Measurements from ENCODE around the gene ZNF681. TPM values are rescaled to one million over a fixed set of nuclear protein-coding genes. Genes with fewer than 3 reads are reported as not detected.
A peak's percentile ranks its signal among the peaks of the same experiment; 100 is the strongest.
"Not testable (repeated sequence)": the region's sequence is repeated elsewhere in the genome, so short reads cannot be mapped to it uniquely, and the experiment has no call there.

Gene ZNF681
- total and polyA plus RNA-seq, 2 of the 4 experiments (the other 2 are of a cell fraction) = 0.15 to 0.54 TPM

DNA sequence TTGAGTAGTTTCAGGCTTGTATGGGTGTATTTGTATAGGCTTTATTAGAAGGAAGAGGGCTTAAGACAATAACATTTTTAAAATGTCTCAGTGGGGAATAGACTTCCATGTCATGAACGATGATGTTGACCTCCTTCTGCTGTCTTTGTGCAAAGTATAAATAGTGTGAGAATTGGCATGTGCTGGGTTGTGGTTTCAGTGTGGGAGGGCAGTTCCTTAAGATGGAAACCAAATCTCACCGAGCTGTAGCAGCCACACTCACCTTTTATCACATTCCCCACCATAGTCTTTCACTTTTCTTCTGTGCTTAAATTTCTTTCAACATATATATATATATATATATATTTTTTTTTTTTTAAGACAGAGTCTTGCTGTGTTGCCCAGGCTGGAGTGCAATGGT lies 1.6 kb upstream of the ZNF681 start:
- H4K20me1 ChIP-seq (ENCODE audit: insufficient read depth, low read length); H2BK15ac ChIP-seq (ENCODE audit: low read depth, low read length); H3K9ac ChIP-seq (ENCODE audit: low read depth, low read length); H2BK20ac ChIP-seq (ENCODE audit: low read depth, low read length); H2AFZ ChIP-seq (replicated peaks; ENCODE audit: low read length, poor library complexity); POLR2A ChIA-PET (ENCODE audit: unreplicated experiment); intact Hi-C loops (cut with micrococcal nuclease); H2BK120ac ChIP-seq (ENCODE audit: low read depth, low read length); H4K91ac ChIP-seq (ENCODE audit: insufficient read depth, low read depth, low read length); DNase-seq; H2AK5ac ChIP-seq (ENCODE audit: low read depth, low read length); H3K27me3 ChIP-seq (ENCODE audit: control insufficient read depth, insufficient read depth, low read length); H3K14ac ChIP-seq (replicated peaks; ENCODE audit: low read depth, low read length); H3K23ac ChIP-seq (ENCODE audit: low read depth, low read length); H2BK5ac ChIP-seq (ENCODE audit: low read depth, low read length, poor library complexity, severe bottlenecking); H4K5ac ChIP-seq (ENCODE audit: low read depth, low read length); H3K56ac ChIP-seq (ENCODE audit: extremely low read depth, insufficient read depth, low read length); H3K4me2 ChIP-seq (ENCODE audit: low read depth, low read length); in situ Hi-C loops (cut with MboI; ENCODE audit: low sequenced_read_pairs); H4K8ac ChIP-seq (ENCODE audit: low read depth in 2 of 2, low read length in 2 of 2); dilution Hi-C loops (cut with HindIII; ENCODE audit: low sequenced_read_pairs, unreplicated experiment); H2AK9ac ChIP-seq (replicated peaks; ENCODE audit: low read depth, low read length, poor library complexity); BruUV-seq (replicated peaks); H3K27ac ChIP-seq (ENCODE audit: insufficient read depth, low read length); H3K36me3 ChIP-seq (ENCODE audit: control insufficient read depth, insufficient read depth, low read length); H3K18ac ChIP-seq (ENCODE audit: low read depth, low read length); CTCF ChIA-PET; H3K9me3 ChIP-seq (ENCODE audit: control insufficient read depth, insufficient read depth, low read length); H3K4me3 ChIP-seq (ENCODE audit: insufficient read depth, low read depth, low read length); H3K9me1 ChIP-seq (ENCODE audit: insufficient read depth, low read length); H3K4ac ChIP-seq (ENCODE audit: low read depth, low read length); ATAC-seq (ENCODE audit: low read depth); H3K4me1 ChIP-seq (ENCODE audit: control insufficient read depth, insufficient read depth, low read length); H3K79me1 ChIP-seq (ENCODE audit: low read depth in 1 of 2, low read length in 2 of 2): not testable (repeated sequence)
- no CpG with 5 or more reads among the region's 2 CpGs for WGBS, 2 experiments (ENCODE audit: extremely low coverage in 2 of 2, insufficient read length in 1 of 2)

GRCh38 chr19:23743633-23744232 lies 15.0 kb downstream of the ZNF681 start:
- H3K4me2 ChIP-seq (ENCODE audit: low read depth, low read length); H4K8ac ChIP-seq (ENCODE audit: low read depth in 2 of 2, low read length in 2 of 2); H3K79me1 ChIP-seq (ENCODE audit: low read depth in 1 of 2, low read length in 2 of 2); H3K36me3 ChIP-seq (ENCODE audit: control insufficient read depth, insufficient read depth, low read length); H2BK15ac ChIP-seq (ENCODE audit: low read depth, low read length); H3K27me3 ChIP-seq (ENCODE audit: control insufficient read depth, insufficient read depth, low read length); H3K4ac ChIP-seq (ENCODE audit: low read depth, low read length); POLR2A ChIA-PET (ENCODE audit: unreplicated experiment); H4K5ac ChIP-seq (ENCODE audit: low read depth, low read length); H2AK9ac ChIP-seq (replicated peaks; ENCODE audit: low read depth, low read length, poor library complexity); H3K56ac ChIP-seq (ENCODE audit: extremely low read depth, insufficient read depth, low read length); H3K9ac ChIP-seq (ENCODE audit: low read depth, low read length); in situ Hi-C loops (cut with MboI; ENCODE audit: low sequenced_read_pairs); H3K4me1 ChIP-seq (ENCODE audit: control insufficient read depth, insufficient read depth, low read length); H3K9me1 ChIP-seq (ENCODE audit: insufficient read depth, low read length); ATAC-seq (ENCODE audit: low read depth); DNase-seq; H4K20me1 ChIP-seq (ENCODE audit: insufficient read depth, low read length); dilution Hi-C loops (cut with HindIII; ENCODE audit: low sequenced_read_pairs, unreplicated experiment); H3K27ac ChIP-seq (ENCODE audit: insufficient read depth, low read length); H2BK120ac ChIP-seq (ENCODE audit: low read depth, low read length); H3K9me3 ChIP-seq (ENCODE audit: control insufficient read depth, insufficient read depth, low read length); H4K91ac ChIP-seq (ENCODE audit: insufficient read depth, low read depth, low read length); H3K23ac ChIP-seq (ENCODE audit: low read depth, low read length); H2AK5ac ChIP-seq (ENCODE audit: low read depth, low read length); H3K18ac ChIP-seq (ENCODE audit: low read depth, low read length); H3K4me3 ChIP-seq (ENCODE audit: insufficient read depth, low read depth, low read length); H2AFZ ChIP-seq (replicated peaks; ENCODE audit: low read length, poor library complexity); H2BK5ac ChIP-seq (ENCODE audit: low read depth, low read length, poor library complexity, severe bottlenecking); intact Hi-C loops (cut with micrococcal nuclease); H2BK20ac ChIP-seq (ENCODE audit: low read depth, low read length); H3K14ac ChIP-seq (replicated peaks; ENCODE audit: low read depth, low read length): not testable (repeated sequence)
- WGBS, 2 experiments (ENCODE audit: extremely low coverage in 2 of 2, insufficient read length in 1 of 2) = no CpG with 5 or more reads among the region's 1 CpG
- CTCF ChIA-PET = interaction anchor here (0.6 kb wide), 1 partner anchor 342 kb away, joined by 3 read pairs; no protein-coding TSS in a partner anchor
- BruUV-seq (replicated peaks) = TSS peak; percentile 30

All from IMR-90 (cell line).